ENCODE data around the gene FOXL1. TPM values are rescaled to one million over a fixed set of nuclear protein-coding genes. Genes with fewer than 3 reads are reported as not detected.

Gene FOXL1
- total and polyA plus RNA-seq, 9 of the 15 experiments (the other 6 are each of a cell fraction or from before 2014, with no cell fraction given), result not detected

DNA sequence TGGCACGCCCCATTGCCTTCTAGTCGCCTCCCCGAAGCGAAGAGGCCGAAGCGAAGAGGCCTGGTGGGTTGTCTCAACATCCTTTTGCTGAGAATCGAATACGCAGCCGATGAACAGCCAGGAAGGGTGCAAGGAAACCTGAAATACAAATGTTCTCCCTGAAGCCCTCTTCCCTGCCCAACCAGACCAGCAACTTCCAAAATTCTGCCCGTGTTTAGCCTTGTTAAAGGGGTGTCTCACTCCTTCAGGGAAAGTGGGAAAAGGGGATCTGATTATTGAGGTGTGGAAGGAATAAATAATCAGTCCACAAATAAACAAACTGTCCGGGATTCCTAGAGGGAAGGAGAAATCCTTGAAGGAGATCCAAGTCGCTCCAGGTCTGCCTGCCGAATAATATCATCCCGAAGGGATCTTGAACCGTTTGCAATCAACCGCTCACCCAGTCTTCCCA lies 13.1 kb upstream of the FOXL1 start:
- WGBS (ENCODE audit: insufficient coverage, low coverage, missing lambda C conversion rate), result 24% methylated on average over 16 of the region's 16 CpGs
- Histone ChIP-seq H3K9me1 (ENCODE audit: control insufficient read depth, insufficient read depth, low read length) (no peaks in the 10 kb centered on the region), H3K4me2 (ENCODE audit: insufficient read depth, low read length) (no peak overlapping the region), H3K9me3 (replicated peaks; ENCODE audit: control insufficient read depth, insufficient read depth, low read depth, low read length) (no peaks in the 10 kb centered on the region), H3K36me3 (ENCODE audit: control insufficient read depth, insufficient read depth, low read length) (no peaks in the 10 kb centered on the region), H3K4me3 (no peak overlapping the region), H3K27me3 (ENCODE audit: control insufficient read depth in 2 of 2, insufficient read depth in 2 of 2, low read length in 2 of 2) (peaks cover 25 to 40% of the 10 kb centered on the region in 2 experiments), H3K27ac (ENCODE audit: extremely low read depth, low read depth, low read length) (no peak overlapping the region), H3K79me2 (ENCODE audit: control insufficient read depth, insufficient read depth, low read length) (no peaks in the 10 kb centered on the region), H3K9ac (ENCODE audit: insufficient read depth in 1 of 2, low read depth in 2 of 2, low read length in 2 of 2) (no peak overlapping the region), H3K4me1 (replicated peaks in 1 of 2; ENCODE audit: control insufficient read depth in 2 of 2, insufficient read depth in 2 of 2, low read length in 2 of 2) (peaks cover 0 to 8% of the 10 kb centered on the region in 2 experiments; a peak in 1 of 5 replicates), H2AFZ (ENCODE audit: low read depth, low read length) (no peak overlapping the region), H4K20me1 (replicated peaks; ENCODE audit: control insufficient read depth, insufficient read depth, low read length) (no peaks in the 10 kb centered on the region)
- no peak for ATAC-seq
- no peak for DNase-seq (ENCODE audit: extremely low read depth in 1 of 4, low spot score in 3 of 4)
- in situ Hi-C loops (cut with MboI), result loop anchor here (5.0 to 25.0 kb wide), 3 partner anchors 492 to 1072 kb away; no protein-coding TSS in a partner anchor
- CTCF ChIA-PET (ENCODE audit: low intra/inter-chr PET ratio), result interaction anchor here (3.1 kb wide), 1 partner anchor 497 kb away, joined by 76 read pairs; no protein-coding TSS in a partner anchor
- POLR2A ChIA-PET, result interaction anchor here (0.7 kb wide), 1 partner anchor 34 kb away, joined by 3 read pairs; no protein-coding TSS in a partner anchor
- BruUV-seq (replicated peaks), result no TSS peak
- no peak for FAIRE-seq
- intact Hi-C loops (cut with micrococcal nuclease), result loop anchor here (10.0 kb wide), 1 partner anchor 630 kb away; no protein-coding TSS in a partner anchor
- no peak for TF ChIP-seq ZNF140 (CRISPR knock-in tag; IDR thresholded peaks at IDR 0.05)
- no peak for TF ChIP-seq L3MBTL2 (IDR thresholded peaks at IDR 0.05)
- TF ChIP-seq PHB (CRISPR knock-in tag; IDR thresholded peaks at IDR 0.05), result no peak
- TF ChIP-seq TAF9B (IDR thresholded peaks at IDR 0.05; ENCODE audit: partially characterized antibody), result no peak
- TF ChIP-seq PPARD (CRISPR knock-in tag; IDR thresholded peaks at IDR 0.05), result no peak
- no peak for TF ChIP-seq HMGN3 (IDR thresholded peaks at IDR 0.05; ENCODE audit: borderline replicate concordance, extremely low read depth, insufficient read length, low read depth, low read length)
- TF ChIP-seq ZNF507 (tag; conservative IDR thresholded peaks at IDR 0.05), result no peak
- TF ChIP-seq HNRNPL (IDR thresholded peaks at IDR 0.05; ENCODE audit: low read depth, low read length), result no peak
- no peak for TF ChIP-seq DDX20 (tag; IDR thresholded peaks at IDR 0.05; ENCODE audit: low read depth)
- TF ChIP-seq TAF7 (tag; IDR thresholded peaks at IDR 0.05), result no peak
- TF ChIP-seq, protein P1, sequence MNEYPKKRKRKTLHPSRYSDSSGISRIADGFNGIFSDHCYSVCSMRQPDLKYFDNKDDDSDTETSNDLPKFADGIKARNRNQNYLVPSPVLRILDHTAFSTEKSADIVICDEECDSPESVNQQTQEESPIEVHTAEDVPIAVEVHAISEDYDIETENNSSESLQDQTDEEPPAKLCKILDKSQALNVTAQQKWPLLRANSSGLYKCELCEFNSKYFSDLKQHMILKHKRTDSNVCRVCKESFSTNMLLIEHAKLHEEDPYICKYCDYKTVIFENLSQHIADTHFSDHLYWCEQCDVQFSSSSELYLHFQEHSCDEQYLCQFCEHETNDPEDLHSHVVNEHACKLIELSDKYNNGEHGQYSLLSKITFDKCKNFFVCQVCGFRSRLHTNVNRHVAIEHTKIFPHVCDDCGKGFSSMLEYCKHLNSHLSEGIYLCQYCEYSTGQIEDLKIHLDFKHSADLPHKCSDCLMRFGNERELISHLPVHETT (CRISPR knock-in tag; conservative IDR thresholded peaks at IDR 0.05 in 1 of 2, IDR thresholded peaks at IDR 0.05 in 1 of 2), result no peak
- TF ChIP-seq RBM34 (IDR thresholded peaks at IDR 0.05; ENCODE audit: borderline replicate concordance, insufficient read depth, low read length), result no peak
- TF ChIP-seq, protein P2, sequence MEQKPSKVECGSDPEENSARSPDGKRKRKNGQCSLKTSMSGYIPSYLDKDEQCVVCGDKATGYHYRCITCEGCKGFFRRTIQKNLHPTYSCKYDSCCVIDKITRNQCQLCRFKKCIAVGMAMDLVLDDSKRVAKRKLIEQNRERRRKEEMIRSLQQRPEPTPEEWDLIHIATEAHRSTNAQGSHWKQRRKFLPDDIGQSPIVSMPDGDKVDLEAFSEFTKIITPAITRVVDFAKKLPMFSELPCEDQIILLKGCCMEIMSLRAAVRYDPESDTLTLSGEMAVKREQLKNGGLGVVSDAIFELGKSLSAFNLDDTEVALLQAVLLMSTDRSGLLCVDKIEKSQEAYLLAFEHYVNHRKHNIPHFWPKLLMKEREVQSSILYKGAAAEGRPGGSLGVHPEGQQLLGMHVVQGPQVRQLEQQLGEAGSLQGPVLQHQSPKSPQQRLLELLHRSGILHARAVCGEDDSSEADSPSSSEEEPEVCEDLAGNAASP (IDR thresholded peaks at IDR 0.05), result no peak
- no peak for TF ChIP-seq DMBX1 (CRISPR knock-in tag; IDR thresholded peaks at IDR 0.05; ENCODE audit: borderline replicate concordance)
- TF ChIP-seq, protein P3, sequence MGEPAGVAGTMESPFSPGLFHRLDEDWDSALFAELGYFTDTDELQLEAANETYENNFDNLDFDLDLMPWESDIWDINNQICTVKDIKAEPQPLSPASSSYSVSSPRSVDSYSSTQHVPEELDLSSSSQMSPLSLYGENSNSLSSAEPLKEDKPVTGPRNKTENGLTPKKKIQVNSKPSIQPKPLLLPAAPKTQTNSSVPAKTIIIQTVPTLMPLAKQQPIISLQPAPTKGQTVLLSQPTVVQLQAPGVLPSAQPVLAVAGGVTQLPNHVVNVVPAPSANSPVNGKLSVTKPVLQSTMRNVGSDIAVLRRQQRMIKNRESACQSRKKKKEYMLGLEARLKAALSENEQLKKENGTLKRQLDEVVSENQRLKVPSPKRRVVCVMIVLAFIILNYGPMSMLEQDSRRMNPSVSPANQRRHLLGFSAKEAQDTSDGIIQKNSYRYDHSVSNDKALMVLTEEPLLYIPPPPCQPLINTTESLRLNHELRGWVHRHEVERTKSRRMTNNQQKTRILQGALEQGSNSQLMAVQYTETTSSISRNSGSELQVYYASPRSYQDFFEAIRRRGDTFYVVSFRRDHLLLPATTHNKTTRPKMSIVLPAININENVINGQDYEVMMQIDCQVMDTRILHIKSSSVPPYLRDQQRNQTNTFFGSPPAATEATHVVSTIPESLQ (CRISPR knock-in tag; IDR thresholded peaks at IDR 0.05), result no peak
- TF ChIP-seq FOXA1 (IDR thresholded peaks at IDR 0.05; ENCODE audit: borderline replicate concordance), result no peak

Data from K562 (cell line).